Measurements from ENCODE around the gene SYDE1.
"Not testable (repeated sequence)": the region's sequence is repeated elsewhere in the genome, so short reads cannot be mapped to it uniquely, and the experiment has no call there.

The SYDE1 gene

GRCh38 chr19:15107061-15108010, at the start of gene SYDE1:
SYDE1 (plus strand) TSS chr19:15107401; CDS start chr19:15107434, 33 bp downstream.
- FAIRE-seq (no peak), DNase-seq (ENCODE audit: low spot score) (peak; percentile 36)

- DNase-seq (ENCODE audit: low spot score) = no peak
Measured at GRCh38 chr19:15062036-15062435, 45.2 kb upstream of the SYDE1 start.

GRCh38 chr19:15070386-15070785, 36.8 kb upstream of the SYDE1 start:
- FAIRE-seq; DNase-seq (ENCODE audit: low spot score): not testable (repeated sequence)

More at GRCh38 chr19:15062036-15062435, 45.2 kb upstream of the SYDE1 start:
- no peak for FAIRE-seq

GRCh38 chr19:15072930-15073647, 34.1 kb upstream of the SYDE1 start:
- no peak for FAIRE-seq
- DNase-seq (ENCODE audit: low spot score) = no peak

GRCh38 chr19:15074371-15074770, 32.8 kb upstream of the SYDE1 start:
- FAIRE-seq = no peak
- DNase-seq (ENCODE audit: low spot score) = no peak

- DNase-seq (ENCODE audit: low spot score) (no peak), FAIRE-seq (no peak)
Measured at GRCh38 chr19:15075806-15076205, 31.4 kb upstream of the SYDE1 start.

- not testable (repeated sequence) for DNase-seq (ENCODE audit: low spot score); FAIRE-seq
Measured at GRCh38 chr19:15080002-15080401, 27.2 kb upstream of the SYDE1 start.

GRCh38 chr19:15081911-15082310, 25.3 kb upstream of the SYDE1 start, which contains the start of gene OR1I1:
OR1I1 (plus strand) TSS chr19:15082211; CDS start chr19:15087066, 4,855 bp downstream.
- DNase-seq (ENCODE audit: low spot score) = no peak
- FAIRE-seq = no peak

GRCh38 chr19:15087182-15087581, 20.0 kb upstream of the SYDE1 start:
- no peak for DNase-seq (ENCODE audit: low spot score)
- FAIRE-seq = no peak

- DNase-seq (ENCODE audit: low spot score) = peak; percentile 45
- FAIRE-seq = peak; percentile 32
Measured at GRCh38 chr19:15091918-15092753, 15.1 kb upstream of the SYDE1 start.

GRCh38 chr19:15093001-15093400, 14.2 kb upstream of the SYDE1 start:
- FAIRE-seq (no peak), DNase-seq (ENCODE audit: low spot score) (no peak)

GRCh38 chr19:15096223-15096622, 11.0 kb upstream of the SYDE1 start:
- no peak for FAIRE-seq

GRCh38 chr19:15097980-15098379, 9.2 kb upstream of the SYDE1 start:
- FAIRE-seq; DNase-seq (ENCODE audit: low spot score): not testable (repeated sequence)

More at GRCh38 chr19:15096223-15096622, 11.0 kb upstream of the SYDE1 start:
- no peak for DNase-seq (ENCODE audit: low spot score)

- DNase-seq (ENCODE audit: low spot score) = no peak
- no peak for FAIRE-seq
Measured at GRCh38 chr19:15098460-15098859, 8.7 kb upstream of the SYDE1 start.

GRCh38 chr19:15099017-15099582, 8.1 kb upstream of the SYDE1 start:
- DNase-seq (ENCODE audit: low spot score) (no peak), FAIRE-seq (no peak)

GRCh38 chr19:15101479-15102082, 5.6 kb upstream of the SYDE1 start:
- FAIRE-seq (no peak), DNase-seq (ENCODE audit: low spot score) (no peak)

- FAIRE-seq = no peak
- DNase-seq (ENCODE audit: low spot score) = no peak
Measured at GRCh38 chr19:15104003-15104402, 3.2 kb upstream of the SYDE1 start.

- FAIRE-seq (no peak), DNase-seq (ENCODE audit: low spot score) (no peak)
Measured at GRCh38 chr19:15104411-15104810, 2.8 kb upstream of the SYDE1 start.

- DNase-seq (ENCODE audit: low spot score) (no peak), FAIRE-seq (no peak)
Measured at GRCh38 chr19:15105044-15105443, 2.2 kb upstream of the SYDE1 start.

- no peak for DNase-seq (ENCODE audit: low spot score)
- FAIRE-seq = no peak
Measured at GRCh38 chr19:15108145-15108844, 1.1 kb downstream of the SYDE1 start.

Measured in RCC 7860 (cell line).